DOHH2 (cell line): Measurements from ENCODE around the gene AQP6.

Experiments used
- CTCF ChIP-seq: fragments of 200-600 bp; sonication (generic); IDR thresholded peaks from one replicate; pipeline ENCODE4 v1.5.1; 2014; ENCODE audit warnings: antibody characterized with exemption, mild to moderate bottlenecking, low read depth, low read length; ENCODE audit not compliant: poor library complexity, severe bottlenecking
- EZH2phosphoT487 ChIP-seq: fragments of 200-600 bp; sonication (generic); IDR thresholded peaks from 2 replicates; pipeline ENCODE4 v1.6.1; 2017; ENCODE audit warnings: borderline replicate concordance, mild to moderate bottlenecking, antibody characterized with exemption, low read length, moderate library complexity, mixed read lengths

DNA sequence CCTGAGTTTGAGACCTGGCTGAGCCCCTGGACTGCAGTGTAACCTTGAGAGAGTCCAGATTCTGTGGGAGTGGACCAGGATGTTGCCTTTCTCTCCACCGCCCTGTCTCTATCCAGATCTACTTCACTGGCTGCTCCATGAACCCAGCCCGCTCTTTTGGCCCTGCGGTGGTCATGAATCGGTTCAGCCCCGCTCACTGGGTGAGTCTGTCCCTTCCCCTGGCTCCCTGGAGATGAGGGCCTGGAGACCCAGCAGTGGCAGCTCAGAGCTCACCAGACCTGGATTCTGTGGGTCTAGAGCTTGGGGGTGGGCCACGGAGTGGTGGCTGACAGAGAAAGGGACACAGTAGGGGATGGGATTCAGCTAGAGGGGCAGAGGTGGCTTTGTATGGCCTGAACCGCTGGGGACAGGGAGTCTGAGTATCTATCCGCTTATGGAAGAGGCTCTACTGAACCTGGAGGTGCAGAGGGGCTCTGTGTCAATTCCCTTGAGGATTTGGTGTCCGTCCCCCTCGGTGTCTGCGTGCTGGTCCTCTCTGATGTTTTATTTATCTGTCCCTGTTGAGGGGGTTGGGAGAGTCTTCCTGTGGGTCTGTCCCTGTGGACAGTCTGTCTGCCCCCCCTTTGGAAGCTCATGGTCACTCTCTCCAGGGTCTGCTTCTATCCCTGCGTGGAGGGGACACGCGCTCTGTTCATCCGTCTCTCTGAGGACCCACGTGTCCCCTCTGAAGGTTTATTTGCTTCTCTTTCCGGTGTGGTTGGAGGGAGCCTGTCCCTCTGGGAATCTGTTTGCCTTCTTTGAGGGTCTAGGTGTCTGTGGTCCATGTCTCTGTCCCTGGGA, 8.6 kb upstream of the AQP6 start:
- TF ChIP-seq EZH2phosphoT487 (no peak), CTCF (no peak)
